PC-3 (cell line): ENCODE measurements around the gene CABLES1.

Source experiments
- EZH2 ChIP-seq: fragments of 300-600 bp; sonication (generic); IDR thresholded peaks from one replicate; pipeline ENCODE4 v1.6.1; 2017; ENCODE audit warnings: antibody characterized with exemption, mild to moderate bottlenecking, low read length; ENCODE audit not compliant: unreplicated experiment
- TF ChIP-seq, protein P1 (sequence below): fragments of 300-600 bp; sonication (generic); conservative IDR thresholded peaks from 2 replicates; pipeline ENCODE4 v1.5.1; 2017; ENCODE audit warnings: antibody characterized with exemption, low read depth, mild to moderate bottlenecking, low read length

DNA sequence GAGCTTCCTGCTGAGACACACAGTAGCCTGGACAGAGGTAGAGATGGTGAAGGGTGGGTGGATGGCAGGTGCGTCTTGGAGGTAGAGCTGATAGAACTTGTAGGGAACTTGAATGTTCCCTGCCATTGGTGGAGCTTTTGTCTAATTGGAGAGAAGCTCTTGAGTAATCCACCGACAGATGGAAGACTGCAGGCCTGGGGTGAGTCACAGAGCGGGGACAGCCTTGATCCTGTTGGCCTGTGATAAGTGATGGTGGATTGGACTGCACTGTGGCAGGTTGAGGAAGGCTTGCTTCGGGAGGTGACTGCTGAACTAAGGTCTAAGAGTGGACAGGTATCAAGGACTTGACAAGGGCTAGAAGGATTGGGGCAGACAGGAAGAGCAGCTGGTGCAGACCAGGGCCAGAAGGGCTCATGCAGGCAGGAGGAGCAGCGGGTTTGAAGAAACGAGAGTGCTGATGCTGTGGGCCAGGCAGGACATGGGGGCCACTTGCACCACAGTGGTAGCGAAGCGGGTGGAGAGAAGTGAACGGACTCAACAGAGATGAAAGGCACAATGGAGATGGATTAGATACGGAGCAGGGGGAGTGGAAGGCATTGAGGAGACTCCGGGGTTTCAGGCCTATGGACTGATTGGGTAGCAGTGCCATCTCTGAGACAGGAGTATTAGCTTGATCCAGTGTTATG is 16.3 kb downstream of the CABLES1 start:
- TF ChIP-seq, protein P1, sequence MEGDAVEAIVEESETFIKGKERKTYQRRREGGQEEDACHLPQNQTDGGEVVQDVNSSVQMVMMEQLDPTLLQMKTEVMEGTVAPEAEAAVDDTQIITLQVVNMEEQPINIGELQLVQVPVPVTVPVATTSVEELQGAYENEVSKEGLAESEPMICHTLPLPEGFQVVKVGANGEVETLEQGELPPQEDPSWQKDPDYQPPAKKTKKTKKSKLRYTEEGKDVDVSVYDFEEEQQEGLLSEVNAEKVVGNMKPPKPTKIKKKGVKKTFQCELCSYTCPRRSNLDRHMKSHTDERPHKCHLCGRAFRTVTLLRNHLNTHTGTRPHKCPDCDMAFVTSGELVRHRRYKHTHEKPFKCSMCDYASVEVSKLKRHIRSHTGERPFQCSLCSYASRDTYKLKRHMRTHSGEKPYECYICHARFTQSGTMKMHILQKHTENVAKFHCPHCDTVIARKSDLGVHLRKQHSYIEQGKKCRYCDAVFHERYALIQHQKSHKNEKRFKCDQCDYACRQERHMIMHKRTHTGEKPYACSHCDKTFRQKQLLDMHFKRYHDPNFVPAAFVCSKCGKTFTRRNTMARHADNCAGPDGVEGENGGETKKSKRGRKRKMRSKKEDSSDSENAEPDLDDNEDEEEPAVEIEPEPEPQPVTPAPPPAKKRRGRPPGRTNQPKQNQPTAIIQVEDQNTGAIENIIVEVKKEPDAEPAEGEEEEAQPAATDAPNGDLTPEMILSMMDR: no peak
- TF ChIP-seq EZH2: no peak
